ENCODE data around the gene STUB1.
"Not testable (repeated sequence)": the region's sequence is repeated elsewhere in the genome, so short reads cannot be mapped to it uniquely, and the experiment has no call there.

Gene STUB1

DNA sequence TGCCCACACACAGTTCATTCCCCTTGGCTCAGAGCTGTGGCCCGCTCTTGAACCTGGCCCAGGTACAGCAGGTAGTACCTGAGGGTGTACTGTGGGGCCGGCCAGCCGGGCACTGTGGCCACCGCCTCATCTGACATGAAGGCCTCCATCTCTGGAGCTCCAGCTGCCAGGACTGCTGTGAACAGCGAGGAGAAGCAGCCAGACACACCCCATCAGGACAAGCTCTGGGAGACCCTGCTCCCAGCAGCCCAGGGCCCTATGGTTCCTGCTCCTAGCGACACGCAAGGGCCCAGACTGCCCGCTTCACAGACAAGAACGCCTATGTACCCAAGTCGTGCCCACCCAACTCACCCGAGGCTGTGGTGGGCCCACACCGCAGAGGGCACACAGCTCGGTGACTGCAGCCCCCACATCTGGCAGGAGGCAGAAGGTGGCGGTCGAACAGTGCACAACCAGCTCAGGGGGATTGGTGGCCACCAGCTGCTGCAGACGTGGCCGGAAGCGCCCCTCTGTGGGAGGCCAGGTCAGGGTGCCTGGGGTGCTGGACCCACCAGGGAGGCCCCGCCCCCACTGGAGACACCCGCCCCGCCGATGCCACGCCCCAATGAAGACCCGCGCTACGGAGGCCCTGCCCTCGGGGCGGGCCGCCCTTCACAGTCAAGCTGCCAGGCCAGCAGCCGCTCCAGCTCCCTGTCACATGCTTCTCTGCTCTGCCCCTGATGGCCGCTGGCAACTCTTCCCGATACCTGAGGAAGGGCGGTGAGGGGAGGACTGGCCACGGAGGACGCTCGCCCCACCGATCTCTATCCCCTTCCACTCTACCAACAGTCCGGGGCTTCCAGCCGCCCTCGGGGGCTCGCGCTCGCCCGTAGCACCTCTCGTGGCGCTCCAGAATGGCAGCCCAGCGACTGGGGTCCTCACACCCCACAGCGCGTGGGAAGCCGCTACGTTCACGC lies 1.1 kb upstream of the STUB1 start:
- DNase-seq (ENCODE audit: low read depth in 3 of 3): peak in 2 of 3 experiments; percentile 30 to 59

DNA sequence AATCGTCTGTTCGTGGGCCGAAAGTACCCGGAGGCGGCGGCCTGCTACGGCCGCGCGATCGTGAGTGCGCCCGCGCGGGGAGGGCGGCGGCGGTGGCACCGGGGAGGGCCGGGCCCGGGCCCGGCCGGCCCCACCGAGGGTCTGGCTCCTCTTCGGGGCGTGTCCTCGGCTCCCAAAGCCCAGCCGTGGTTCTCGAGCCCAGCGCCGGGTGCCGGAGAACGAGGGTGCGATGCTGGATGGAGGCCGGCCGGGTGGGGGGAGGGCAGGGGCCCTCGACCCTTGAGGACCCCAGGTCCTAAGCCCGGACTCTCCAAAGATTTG lies 375 bp downstream of the STUB1 start:
- no peak for DNase-seq (ENCODE audit: low read depth in 3 of 3)

DNA sequence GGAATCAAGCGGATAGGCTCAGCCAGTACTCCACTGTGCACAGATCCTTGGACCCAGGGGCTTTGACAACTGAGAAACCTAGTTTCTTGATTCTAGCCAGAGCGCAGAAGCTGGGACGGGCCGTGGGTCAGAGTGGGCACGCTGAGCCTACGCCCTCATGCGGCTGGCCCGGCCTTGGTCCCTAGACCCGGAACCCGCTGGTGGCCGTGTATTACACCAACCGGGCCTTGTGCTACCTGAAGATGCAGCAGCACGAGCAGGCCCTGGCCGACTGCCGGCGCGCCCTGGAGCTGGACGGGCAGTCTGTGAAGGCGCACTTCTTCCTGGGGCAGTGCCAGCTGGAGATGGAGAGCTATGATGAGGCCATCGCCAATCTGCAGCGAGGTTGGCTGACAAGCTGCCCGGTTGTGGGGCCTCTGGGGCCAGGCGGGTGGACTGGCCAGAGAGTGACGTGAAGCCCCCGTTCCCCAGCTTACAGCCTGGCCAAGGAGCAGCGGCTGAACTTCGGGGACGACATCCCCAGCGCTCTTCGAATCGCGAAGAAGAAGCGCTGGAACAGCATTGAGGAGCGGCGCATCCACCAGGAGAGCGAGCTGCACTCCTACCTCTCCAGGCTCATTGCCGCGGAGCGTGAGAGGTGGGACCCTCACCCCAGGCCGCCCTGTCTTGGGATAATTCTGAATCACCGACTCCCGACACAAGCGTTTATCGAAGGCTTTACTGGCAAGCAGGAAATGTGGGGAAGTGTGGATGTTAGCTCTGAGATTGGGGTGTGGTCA lies 946 bp downstream of the STUB1 start:
- DNase-seq (ENCODE audit: low read depth in 3 of 3): no peak

DNA sequence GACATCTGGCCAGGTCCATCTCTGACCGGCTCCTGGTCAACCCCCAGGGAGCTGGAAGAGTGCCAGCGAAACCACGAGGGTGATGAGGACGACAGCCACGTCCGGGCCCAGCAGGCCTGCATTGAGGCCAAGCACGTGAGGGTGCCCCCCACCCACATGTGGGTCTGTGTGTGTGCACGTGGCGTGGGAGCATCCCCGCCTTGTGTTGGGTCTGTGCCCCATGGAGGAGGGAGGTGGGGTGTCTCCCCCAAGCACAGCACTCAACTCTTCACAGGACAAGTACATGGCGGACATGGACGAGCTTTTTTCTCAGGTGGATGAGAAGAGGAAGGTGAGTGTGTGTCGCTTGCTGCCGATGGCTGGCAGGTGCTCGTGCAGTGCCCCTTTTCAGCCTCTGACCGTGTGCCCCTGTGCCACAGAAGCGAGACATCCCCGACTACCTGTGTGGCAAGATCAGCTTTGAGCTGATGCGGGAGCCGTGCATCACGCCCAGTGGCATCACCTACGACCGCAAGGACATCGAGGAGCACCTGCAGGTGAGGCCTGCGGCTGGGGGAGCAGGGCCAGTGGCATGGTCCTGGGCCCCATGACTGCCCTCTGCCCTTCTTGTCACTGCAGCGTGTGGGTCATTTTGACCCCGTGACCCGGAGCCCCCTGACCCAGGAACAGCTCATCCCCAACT lies 1.7 kb downstream of the STUB1 start:
- no peak for DNase-seq (ENCODE audit: low read depth in 3 of 3)

DNA sequence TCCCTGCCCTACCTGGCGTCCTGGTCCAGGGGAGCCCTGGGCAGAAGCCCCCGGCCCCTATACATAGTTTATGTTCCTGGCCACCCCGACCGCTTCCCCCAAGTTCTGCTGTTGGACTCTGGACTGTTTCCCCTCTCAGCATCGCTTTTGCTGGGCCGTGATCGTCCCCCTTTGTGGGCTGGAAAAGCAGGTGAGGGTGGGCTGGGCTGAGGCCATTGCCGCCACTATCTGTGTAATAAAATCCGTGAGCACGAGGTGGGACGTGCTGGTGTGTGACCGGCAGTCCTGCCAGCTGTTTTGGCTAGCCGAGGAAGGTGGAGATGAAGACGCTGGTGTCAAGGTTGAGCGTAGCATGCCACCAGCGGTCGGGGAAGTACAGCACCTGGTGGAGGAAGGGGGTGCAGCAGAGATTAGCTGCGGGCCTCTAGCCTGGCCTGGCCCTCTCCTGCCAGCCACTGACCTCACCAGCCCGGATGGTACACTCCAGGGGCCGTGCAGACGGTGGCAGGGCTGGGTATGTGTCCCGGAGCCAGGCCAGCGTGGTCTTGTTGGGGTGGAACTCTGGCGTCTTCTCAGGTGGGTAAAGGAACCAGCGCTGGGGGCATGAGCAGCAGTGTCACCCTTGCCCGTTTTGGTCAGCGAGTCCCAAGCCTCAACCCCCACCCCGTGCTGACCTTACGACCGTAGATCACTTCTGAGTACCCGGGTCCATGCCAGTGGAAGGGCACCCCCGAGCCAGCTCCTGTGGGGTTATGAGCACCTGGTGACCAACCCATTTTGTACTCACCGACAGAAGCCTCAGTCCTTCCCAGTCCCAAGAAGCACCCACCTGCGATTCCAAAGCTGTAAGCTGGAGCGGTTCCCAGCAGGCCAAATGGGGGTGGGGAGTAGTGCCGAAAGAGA lies 2.5 kb downstream of the STUB1 start:
- no peak for DNase-seq (ENCODE audit: low read depth in 3 of 3)

DNA sequence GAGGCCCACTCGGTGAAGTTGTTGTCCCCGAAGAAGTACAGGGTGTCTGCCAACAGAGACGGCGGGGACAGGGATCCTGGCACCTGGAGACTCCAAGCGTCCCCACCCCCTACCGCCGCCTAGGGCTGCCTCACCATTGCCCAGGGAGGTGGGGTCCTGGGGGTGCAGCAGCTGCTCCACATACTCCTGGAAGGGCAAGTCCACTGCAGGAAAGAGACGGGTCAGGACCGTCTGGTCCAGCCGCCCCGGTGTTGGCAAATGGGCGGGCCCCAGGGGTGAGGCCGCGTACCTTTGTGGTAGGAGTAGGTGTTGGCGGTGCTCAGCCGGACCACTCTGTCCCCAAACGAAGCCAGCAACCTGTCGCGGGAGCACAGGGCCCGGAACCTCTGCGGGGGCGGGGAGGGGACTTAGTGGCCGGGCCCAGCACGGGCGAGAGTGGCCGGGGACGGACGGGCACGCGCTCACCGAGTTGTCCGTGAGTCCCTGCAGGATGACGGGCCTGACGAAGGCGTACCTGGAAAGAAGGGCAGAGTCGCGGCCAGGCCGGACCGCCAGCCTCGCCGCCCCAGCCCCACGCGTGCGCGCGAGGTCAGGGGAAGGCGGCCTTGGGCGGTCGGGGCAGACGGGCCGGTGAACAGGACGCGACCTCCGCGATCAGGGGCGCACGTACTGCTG lies 3.3 kb downstream of the STUB1 start:
- DNase-seq (ENCODE audit: low read depth in 3 of 3): no peak

DNA sequence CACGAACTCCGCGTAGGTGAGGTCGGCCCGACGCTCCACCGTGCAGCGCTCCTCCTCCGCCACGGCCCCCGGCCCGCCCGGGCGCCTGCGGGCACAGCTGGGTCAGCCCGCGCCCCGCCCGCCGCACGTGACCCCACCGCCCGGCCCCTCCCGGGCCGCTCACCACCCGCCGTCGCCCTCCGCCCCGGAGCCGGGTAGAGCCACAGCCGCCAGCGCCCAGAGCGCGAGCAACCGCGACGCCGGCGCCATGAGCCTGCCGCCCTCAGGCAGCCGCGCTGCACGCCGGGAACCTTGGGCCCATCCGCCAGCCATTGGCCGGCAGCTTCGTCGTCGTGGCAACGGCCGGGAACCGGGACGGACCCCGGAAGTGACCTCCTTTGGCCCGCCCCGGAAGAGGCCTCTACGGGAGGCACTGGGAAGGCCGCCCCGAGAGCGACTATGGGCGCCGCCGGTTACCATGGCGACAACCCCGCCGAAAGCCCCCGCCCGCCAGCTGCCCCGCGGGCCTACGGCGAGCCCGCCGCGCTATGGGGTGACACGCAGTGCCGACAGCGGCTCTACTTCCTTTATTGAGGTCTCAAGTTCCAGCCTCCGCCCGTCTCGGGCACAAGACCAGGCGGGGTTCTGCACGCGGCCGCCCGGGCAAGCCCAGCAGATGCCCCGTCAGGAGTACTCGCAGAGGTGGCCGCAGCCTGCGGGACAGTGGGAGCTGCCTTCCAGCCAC lies 4.0 kb downstream of the STUB1 start, which contains the start of gene JMJD8:
Gene JMJD8 (minus strand): TSS at position 264 of the 724 bp plus-strand sequence. CDS start 15 bp downstream, at position 249.
- DNase-seq (ENCODE audit: low read depth in 3 of 3): peak; percentile 97 to 98 (median 97)

DNA sequence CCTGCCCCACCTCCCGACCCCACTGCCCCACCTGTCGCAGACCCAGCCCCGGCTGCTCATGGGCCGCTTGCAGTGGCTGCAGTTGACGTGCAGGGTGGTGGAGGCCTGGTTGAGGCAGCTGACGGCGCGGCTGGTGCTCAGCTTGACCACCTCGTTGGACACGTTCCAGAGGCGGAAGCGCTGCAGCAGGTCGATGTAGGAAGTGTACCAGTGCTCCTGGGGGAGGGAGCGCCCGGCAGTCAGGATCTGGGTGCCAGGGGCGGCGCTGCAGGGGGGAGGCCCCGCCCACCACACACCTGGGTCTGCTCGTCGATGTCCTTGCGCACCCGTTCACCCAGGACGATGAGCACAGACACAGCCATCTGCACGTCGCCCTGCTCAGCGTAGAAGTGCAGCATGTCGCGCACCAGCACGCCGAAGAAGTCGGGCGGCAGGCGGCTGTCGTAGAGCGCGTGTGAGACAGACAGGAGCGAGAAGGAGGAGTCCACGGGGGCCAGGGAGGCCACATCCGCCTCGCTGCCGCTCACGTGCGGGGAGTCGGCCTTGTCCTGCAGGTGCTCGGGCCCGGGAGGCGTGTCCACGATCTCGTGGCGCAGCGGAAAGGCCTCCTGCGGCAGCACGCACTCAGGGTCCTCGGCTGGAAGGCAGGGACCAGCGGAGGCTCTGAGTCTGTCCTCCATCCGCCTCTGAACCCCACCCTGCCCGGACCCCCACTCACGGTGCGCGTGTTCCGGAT lies 4.9 kb downstream of the STUB1 start:
- no peak for DNase-seq (ENCODE audit: low read depth in 3 of 3)

DNA sequence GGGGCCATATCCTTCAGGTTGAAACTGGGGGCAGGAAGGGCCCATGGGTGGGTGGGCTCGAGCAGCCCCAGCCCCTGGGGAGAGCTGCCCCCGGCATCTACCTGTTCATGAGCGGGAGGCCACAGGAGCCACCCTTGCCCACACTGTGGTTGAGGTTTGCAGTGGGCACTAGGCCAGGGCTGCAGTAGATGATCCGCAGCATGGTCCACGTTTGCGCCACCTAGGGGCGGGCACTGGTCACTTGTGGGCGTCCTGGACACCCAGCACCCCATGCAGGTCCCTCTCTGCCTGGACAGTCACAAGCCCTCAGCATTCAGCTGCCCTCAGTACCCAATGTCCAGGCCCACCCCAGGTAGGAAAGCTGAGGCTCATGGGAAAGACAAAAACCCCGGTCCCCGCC lies 5.8 kb downstream of the STUB1 start:
- no peak for DNase-seq (ENCODE audit: low read depth in 3 of 3)

DNA sequence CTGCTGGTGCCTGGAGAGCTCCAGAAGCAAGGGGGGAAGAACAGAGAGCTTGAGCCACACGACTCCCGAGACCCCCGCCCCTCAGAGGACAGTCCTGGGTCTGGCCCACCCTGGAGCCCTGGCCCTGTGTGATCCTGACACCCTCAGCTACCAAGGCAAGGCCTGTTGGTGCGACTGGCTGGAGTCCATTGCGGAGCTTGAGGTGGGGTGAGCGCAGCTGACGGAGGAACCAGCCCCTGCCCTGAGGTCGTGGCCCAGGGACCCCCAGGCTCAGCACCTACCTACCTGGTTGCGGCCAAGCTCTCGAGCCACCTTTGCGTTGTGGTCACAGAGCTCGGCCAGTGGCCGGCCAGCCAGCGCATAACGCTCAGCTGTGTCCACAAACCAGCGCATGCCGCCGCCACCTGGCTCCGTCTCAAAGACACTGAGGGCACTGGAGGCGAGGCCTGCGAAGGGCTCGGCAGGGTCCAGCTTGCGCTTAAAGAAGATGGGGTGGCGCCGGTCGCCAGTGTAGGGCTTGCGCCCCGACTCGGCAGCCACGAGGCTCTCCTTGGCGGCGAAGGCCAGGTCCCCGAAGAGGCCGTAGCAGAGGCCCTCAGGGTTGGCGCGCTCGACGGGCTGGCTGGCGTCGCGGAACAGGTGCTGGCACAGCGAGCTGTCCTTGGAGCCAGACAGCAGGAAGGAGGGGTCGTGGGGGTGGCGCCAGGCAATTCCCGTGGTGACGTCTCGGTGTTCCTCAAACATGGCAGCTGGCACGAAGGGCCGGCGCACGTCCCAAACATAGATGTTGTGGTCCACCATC lies 6.5 kb downstream of the STUB1 start:
- DNase-seq (ENCODE audit: low read depth in 3 of 3): no peak

DNA sequence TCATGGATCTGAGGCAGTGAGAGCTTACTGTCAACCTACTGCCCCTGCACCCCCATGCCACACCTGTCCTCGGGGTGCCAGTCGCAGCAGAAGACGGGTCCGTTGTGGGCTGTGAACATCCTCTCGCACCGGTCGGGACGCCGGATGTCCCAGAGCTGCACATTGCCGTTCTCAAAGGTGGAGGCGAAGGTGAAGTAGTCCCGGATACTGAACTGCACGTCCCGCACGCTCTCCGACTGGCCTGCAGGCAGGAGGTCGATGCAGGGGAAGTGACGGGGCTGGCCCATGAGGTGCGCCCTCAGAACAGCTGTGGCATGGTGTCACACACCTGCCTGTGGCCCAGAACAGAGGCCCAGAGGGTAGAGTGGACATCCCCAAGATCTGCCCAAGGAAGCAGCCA lies 7.3 kb downstream of the STUB1 start:
- no peak for DNase-seq (ENCODE audit: low read depth in 3 of 3)

DNA sequence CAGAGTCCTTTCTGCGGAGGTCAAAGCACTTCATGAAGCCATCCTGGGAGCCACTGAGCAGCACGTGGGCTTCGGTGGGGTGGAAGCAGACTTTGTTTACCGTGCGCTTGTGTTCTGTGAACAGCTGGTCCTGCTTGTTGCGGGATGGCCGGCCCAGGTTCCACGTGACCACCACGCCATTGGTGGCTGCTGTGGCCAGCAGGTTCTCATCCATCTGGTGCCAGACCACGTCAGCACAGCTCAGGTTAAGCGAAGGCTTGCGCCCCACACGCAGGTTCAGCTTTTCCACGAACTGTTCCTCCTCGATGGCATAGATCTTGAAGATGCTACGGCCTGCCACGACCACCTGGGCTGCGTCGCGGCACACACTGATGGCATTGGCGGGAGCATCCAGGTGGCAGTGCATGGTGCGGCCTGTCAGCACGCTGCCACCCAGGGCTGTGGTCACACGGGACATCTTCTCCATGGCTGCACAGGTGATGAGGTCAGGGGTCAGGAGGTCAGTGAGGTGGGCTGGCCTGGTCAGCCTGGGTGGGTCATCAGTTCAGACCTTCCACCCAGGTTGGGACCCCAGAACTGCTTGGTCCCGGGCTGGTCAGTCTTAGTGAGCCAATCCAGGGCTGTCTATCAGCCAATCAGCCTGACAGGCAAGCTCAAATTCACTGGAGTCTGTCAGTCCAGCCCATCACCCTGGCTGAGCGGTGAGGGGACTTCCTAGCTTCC lies 9.1 kb downstream of the STUB1 start:
- DNase-seq (ENCODE audit: low read depth in 3 of 3): no peak

DNA sequence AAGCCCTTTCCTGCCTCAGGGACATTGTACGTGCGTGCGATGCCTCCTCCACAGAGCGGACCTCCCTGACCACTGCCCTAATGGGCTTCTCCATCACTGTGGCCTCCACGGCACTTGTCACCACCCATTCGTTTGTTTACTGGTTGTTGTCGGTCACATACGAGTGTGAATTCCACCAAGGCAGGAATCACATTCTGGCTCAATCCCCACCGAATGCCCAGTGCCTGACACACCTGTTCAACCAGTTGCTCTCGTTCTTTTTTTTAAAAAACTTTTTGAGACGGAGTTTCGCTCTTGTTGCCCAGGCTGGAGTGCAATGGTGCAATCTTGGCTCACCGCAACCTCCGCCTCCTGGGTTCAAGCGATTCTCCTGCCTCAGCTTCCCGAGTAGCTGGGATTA lies 11.0 kb downstream of the STUB1 start:
- DNase-seq (ENCODE audit: low read depth in 3 of 3): not testable (repeated sequence)

DNA sequence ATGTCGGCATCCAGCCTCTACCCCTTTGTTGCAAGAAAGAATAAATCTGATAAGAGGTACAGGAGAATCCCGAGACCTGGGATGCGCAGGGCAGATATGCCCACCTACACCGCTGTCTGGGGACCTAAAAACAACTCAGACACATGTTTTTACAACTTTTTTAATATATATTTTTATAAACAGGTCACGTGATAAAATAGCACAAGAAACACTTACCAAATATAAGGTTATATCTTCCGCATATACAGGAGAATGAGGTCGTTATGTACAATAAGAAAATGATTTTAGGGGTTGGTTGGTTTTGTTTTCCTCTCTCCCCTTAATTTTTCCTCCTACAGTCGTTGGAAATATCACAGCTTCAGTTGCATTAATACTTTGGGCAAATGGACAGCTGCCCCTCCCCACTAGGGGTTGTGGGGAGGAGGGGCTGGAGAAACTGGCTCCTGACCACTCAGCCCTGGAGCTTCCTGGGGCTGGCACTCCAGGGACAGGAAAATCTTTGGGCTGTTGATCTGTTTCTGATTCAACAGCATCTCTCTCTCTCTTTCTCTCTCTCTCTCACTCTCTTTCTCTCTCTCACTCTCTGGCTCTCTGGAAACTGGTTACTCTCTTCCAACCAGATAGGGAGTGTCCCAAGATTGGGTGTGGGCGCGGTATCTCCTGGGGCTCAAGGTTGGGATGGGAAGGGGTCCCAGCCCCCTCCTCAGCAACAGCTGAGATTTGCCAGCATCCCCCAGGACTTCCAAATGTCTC lies 12.3 kb downstream of the STUB1 start:
- no peak for DNase-seq (ENCODE audit: low read depth in 3 of 3)

DNA sequence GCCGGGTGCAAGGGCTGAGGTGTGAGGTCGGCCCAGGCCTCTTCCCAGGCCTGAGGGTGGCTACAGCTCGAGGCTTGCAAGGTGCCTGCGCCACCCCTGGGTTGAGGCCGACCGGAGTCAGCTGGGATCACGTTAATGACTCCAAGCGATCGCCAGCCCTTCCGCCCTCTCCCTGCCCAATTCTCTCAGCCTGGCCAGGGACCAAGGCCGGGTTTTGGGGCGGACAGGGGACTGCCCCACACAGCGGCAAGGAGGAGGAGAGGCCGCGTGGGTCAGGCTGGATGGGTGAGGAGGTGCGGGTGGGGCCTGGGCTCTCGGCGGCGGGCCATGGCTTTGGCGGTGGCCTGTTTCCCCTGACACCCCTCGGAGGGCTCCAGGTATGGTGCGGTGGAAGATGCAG lies 13.2 kb downstream of the STUB1 start:
- no peak for DNase-seq (ENCODE audit: low read depth in 3 of 3)

DNA sequence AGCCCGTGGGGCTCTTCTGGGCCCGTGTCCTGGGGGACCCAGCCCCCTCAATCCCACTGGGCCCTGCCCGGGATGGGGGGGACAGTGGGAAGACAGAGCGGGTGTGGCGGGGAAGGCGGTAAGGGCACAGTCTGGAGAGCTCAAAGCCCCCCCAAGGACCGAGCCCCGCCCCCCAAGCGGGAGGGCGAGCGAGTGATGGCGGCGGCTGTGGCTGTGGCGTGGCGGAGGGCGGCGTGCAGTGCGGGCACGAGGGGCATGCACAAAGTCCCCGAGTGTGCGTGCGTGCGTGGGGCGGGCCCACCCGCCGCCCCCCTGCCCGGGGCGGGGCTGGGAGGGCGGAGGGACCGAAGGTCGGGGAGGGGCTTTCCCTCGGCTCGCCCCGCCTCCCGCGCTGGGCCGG lies 13.6 kb downstream of the STUB1 start:
- DNase-seq (ENCODE audit: low read depth in 3 of 3): no peak
